ENCODE results near the gene DRC3.

Gene DRC3

DNA sequence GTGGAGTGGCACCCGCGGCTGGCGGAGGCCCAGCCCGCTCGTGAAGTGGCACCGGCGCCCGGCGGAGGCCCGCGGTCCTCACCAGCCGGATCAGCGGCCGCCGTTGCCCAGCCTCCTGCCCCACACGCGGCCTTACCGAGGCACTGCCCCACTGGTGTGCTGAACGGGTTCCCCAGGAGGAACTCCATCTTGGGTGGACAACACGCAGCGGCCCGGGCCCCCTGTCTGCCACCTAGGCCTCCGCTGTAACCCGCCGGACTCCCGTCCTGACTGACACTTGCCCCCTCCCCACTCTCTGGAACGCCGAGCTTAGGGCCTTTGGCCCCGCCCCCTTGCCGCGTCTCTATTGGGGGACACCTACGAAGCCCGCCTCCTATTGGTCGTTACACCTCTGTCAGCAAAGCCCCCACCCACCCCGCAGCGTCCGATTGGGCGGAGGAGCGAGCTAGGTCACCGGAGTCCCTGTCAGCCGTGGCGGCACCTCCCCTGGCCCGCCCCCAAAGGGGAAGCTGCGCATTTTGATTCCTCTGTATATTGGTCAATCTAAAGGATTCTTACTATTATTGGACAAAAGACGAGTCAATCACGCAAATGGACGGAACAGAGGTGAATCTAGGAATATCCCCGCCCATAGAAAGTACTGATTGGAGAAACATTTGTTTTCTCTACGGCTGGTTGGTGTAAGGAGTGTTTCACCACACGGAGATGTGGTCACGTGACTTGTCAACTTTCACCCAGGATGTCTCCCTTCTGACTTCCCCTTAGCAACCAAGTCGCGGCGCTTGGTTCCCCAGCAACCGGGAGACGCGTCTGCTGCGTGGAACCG is at the start of gene DRC3, which contains the start of gene TOM1L2:
Gene DRC3 (plus strand): TSS at position 737 of the 826 bp plus-strand sequence. CDS start 4,737 bp downstream, outside the sequence.
Gene TOM1L2 (minus strand): TSS at position 275 of the 826 bp plus-strand sequence. CDS start 87 bp downstream, at position 188.
- Histone ChIP-seq H3K4me3 (ENCODE audit: low read depth in 1 of 2, low read length in 1 of 2) (peak within 1 kb of the TSS; percentile 75 to 97), H3K27me3 (no peaks in the 10 kb centered on the region), H3K4me1 (ENCODE audit: control insufficient read depth in 1 of 2, insufficient read depth in 1 of 2, low read depth in 1 of 2, low read length in 1 of 2) (peaks cover 37 to 39% of the 10 kb centered on the region in 2 experiments), H3K27ac (peak within 1 kb of the TSS; percentile 94), H3K9me3 (no peaks in the 10 kb centered on the region), H3K36me3 (no peaks in the 10 kb centered on the region)
- TF ChIP-seq, protein P1, sequence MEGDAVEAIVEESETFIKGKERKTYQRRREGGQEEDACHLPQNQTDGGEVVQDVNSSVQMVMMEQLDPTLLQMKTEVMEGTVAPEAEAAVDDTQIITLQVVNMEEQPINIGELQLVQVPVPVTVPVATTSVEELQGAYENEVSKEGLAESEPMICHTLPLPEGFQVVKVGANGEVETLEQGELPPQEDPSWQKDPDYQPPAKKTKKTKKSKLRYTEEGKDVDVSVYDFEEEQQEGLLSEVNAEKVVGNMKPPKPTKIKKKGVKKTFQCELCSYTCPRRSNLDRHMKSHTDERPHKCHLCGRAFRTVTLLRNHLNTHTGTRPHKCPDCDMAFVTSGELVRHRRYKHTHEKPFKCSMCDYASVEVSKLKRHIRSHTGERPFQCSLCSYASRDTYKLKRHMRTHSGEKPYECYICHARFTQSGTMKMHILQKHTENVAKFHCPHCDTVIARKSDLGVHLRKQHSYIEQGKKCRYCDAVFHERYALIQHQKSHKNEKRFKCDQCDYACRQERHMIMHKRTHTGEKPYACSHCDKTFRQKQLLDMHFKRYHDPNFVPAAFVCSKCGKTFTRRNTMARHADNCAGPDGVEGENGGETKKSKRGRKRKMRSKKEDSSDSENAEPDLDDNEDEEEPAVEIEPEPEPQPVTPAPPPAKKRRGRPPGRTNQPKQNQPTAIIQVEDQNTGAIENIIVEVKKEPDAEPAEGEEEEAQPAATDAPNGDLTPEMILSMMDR (IDR thresholded peaks at IDR 0.05): no peak

DNA sequence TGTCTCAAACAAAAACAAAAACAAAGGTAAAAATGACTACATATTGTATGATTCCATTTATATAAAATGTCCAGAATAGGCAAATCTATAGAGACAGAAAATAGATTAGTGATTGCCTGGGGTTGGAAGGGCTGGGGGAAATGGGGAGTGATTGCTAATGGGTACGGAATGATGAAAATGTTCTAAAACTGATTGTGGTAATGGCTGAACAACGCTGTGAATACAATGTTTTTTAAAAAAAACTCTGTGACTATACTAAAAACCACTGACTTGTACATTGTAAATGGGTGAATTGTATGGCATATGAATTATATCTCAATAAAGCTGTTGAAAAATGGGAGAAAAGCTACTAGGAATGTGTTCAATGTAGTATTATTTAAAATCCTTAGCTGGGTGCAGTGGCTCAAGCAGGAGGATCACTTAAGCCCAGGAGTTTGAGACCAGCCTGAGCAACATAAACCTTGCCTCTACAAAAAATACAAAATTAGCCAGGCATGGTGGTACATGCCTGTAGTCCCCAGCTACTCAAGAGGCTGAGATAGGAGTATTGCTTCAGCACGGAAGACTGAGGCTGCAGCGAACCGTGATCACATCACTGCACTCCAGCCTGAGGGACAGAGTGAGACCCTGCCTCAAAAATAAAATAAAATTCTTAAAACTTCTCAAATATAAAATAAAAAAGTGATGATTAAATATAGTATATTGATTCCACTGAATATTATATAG is 48.4 kb upstream of the DRC3 start:
- H3K9me3 ChIP-seq: no peaks in the 10 kb centered on the region
- no peak overlapping the region for H3K27ac ChIP-seq
- H3K27me3 ChIP-seq: no peaks in the 10 kb centered on the region
- no peak overlapping the region for H3K4me3 ChIP-seq (ENCODE audit: low read depth in 1 of 2, low read length in 1 of 2)
- H3K4me1 ChIP-seq (ENCODE audit: control insufficient read depth in 1 of 2, insufficient read depth in 1 of 2, low read depth in 1 of 2, low read length in 1 of 2): peaks cover 4 to 6% of the 10 kb centered on the region in 2 experiments
- no peaks in the 10 kb centered on the region for H3K36me3 ChIP-seq
- TF ChIP-seq, protein P1 (IDR thresholded peaks at IDR 0.05): no peak

GRCh38 chr17:17924857-17925250 is 47.8 kb upstream of the DRC3 start:
- Histone ChIP-seq H3K4me3 (ENCODE audit: low read depth in 1 of 2, low read length in 1 of 2) (no peak overlapping the region), H3K27me3 (no peaks in the 10 kb centered on the region), H3K4me1 (ENCODE audit: control insufficient read depth in 1 of 2, insufficient read depth in 1 of 2, low read depth in 1 of 2, low read length in 1 of 2) (peaks cover under 1 to 6% of the 10 kb centered on the region in 2 experiments), H3K27ac (no peak overlapping the region), H3K36me3 (no peaks in the 10 kb centered on the region), H3K9me3 (no peaks in the 10 kb centered on the region)
- TF ChIP-seq, protein P1 (IDR thresholded peaks at IDR 0.05): no peak

DNA sequence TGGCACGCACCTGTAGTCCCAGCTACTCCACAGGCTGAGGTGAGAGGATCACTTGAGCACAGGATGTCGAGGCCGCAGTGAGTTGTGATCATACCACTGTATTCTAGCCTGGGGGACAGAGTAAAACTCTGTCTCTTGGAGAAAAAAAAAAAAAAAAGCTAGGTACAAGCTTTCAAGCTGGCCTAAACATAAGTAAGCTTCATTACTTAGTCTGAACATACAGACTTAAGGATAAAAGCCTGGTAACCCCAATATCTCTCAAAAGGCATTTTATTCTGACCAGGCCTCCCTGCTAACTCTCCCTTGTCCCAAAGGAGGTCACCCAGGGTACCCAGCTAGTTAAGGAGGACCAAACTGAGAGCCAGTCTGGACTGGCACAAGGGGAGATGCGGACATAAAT is 46.6 kb upstream of the DRC3 start:
- H3K4me3 ChIP-seq (ENCODE audit: low read depth in 1 of 2, low read length in 1 of 2): no peak overlapping the region
- H3K4me1 ChIP-seq (ENCODE audit: control insufficient read depth in 1 of 2, insufficient read depth in 1 of 2, low read depth in 1 of 2, low read length in 1 of 2): peaks cover 0 to 6% of the 10 kb centered on the region in 2 experiments
- no peak overlapping the region for H3K27ac ChIP-seq
- no peaks in the 10 kb centered on the region for H3K9me3 ChIP-seq
- TF ChIP-seq, protein P1 (IDR thresholded peaks at IDR 0.05): no peak
- H3K36me3 ChIP-seq: no peaks in the 10 kb centered on the region
- H3K27me3 ChIP-seq: no peaks in the 10 kb centered on the region

GRCh38 chr17:17926840-17927449 is 45.7 kb upstream of the DRC3 start:
- TF ChIP-seq, protein P1 (IDR thresholded peaks at IDR 0.05): no peak
- Histone ChIP-seq H3K9me3 (no peaks in the 10 kb centered on the region), H3K27ac (no peak overlapping the region), H3K36me3 (no peaks in the 10 kb centered on the region), H3K4me3 (ENCODE audit: low read depth in 1 of 2, low read length in 1 of 2) (no peak overlapping the region), H3K27me3 (no peaks in the 10 kb centered on the region), H3K4me1 (ENCODE audit: control insufficient read depth in 1 of 2, insufficient read depth in 1 of 2, low read depth in 1 of 2, low read length in 1 of 2) (peaks cover 0 to 6% of the 10 kb centered on the region in 2 experiments)
